GM19043 (cell line): ENCODE results near the gene SYTL3.
"Not testable (repeated sequence)": the region's sequence is repeated elsewhere in the genome, so short reads cannot be mapped to it uniquely, and the experiment has no call there.

Experiments
- ATAC-seq: cut with Tn5 transposase; IDR thresholded peaks from one replicate; pipeline ENCODE4 v1.9.1; 2021; ENCODE audit warnings: low read depth; ENCODE audit not compliant: unreplicated experiment

SYTL3 gene, protein sequence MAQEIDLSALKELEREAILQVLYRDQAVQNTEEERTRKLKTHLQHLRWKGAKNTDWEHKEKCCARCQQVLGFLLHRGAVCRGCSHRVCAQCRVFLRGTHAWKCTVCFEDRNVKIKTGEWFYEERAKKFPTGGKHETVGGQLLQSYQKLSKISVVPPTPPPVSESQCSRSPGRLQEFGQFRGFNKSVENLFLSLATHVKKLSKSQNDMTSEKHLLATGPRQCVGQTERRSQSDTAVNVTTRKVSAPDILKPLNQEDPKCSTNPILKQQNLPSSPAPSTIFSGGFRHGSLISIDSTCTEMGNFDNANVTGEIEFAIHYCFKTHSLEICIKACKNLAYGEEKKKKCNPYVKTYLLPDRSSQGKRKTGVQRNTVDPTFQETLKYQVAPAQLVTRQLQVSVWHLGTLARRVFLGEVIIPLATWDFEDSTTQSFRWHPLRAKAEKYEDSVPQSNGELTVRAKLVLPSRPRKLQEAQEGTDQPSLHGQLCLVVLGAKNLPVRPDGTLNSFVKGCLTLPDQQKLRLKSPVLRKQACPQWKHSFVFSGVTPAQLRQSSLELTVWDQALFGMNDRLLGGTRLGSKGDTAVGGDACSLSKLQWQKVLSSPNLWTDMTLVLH

GRCh38 chr6:158649289-158650143 is at the start of gene SYTL3:
SYTL3 (plus strand) TSS chr6:158650054; CDS start chr6:158663269, 13,215 bp downstream.
- ATAC-seq = peak; percentile 46

DNA sequence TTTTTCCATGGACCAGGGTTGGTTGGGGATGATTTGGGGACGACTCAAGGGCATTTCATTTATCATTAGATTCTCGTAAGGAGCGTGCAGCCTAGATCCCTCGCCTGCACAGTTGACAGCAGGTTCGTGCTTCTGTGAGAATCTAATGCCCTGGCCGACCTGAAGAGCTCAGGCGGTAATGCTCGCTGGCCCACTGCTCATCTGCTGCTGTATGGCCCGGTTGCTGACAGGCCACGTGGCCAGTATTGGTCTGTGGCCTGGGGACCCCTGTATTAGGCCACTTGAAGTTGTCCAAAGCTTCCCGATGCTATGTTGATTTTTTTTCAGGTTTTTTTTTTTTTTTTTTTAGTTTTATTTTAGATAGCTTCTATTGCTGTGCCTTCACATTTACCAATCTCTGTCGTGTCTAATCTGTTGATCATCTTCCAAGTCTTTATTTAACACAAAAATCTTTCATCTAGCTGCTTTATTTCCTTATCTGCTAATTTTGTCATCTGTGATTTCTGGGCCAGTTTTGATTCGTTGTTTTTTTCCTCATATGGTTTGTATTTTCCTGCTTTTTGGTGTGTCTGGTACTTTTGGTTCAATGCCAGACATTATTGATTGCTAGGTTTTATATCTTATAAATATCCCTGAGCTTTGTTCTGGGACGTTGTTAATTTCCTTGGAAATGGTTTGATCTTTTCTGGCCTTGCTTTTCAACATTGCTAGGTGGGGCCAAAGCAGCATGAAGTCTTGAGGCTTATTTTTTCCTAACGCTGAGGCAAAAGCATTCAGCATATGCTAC is 46.4 kb upstream of the SYTL3 start:
- ATAC-seq = no peak

- no peak for ATAC-seq
These were observed 45.8 kb upstream of the SYTL3 start for GRCh38 chr6:158604048-158604406.

- no peak for ATAC-seq
These were observed 44.5 kb upstream of the SYTL3 start for GRCh38 chr6:158605266-158605878.

- ATAC-seq = not testable (repeated sequence)
These were observed 43.8 kb upstream of the SYTL3 start for GRCh38 chr6:158606011-158606410.

DNA sequence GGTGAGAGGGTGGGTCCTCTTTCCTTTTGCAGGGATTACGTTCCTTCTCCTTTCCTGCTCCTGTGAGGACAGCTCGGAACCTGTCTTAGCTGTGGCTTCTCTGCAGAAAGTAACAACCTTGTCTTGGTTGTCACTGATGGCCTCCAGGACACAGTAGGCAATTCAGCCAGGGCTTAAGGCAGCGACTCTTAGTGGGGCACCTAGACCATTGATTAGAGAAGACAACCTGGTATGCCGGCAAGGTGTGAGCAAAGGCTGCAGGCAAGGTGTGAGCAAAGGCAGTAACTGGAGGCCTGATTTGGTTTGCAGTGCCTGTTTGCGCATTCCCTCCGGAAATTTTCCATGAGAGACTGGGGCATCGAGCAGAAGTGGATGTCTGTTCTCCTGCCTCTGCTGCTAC is 42.9 kb upstream of the SYTL3 start:
- no peak for ATAC-seq

DNA sequence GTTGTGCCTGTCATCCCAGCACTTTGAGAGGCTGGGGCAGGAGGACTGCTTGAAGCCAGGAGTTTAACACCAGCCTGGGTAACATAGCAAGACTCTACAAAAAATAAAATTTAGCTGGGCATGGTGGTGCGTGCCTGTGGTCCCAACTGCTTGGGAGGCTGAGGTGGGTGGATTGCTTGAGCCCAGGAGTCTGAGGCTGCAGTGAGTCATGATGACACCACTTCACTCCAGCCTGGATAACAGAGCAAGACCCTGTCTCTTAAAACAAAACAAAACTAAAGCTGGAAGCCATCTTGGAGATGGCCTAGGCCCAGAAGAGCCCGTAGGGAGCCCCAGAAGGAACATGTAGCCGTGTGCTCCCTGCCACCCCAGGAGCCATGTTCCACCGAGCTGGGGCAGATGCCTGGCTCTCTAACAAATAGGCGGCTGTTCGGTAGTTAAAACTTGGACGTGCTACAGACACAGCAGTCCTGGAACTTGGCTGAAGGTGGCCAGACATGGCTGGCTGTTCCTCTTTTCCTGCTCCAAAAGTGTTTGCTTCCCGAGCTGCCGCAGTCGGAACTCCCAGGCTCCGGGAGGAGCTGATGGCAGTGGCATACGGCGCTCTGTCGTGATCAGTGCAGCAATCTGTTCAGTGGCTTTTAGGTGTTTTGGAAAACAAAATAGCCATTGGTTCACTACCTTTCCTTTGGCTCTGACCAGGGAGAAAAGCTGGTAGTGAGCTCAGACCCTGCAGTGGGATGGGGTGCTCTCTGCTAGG is 42.3 kb upstream of the SYTL3 start:
- no peak for ATAC-seq

GRCh38 chr6:158608221-158608620 is 41.6 kb upstream of the SYTL3 start:
- no peak for ATAC-seq

- no peak for ATAC-seq
These were observed 40.2 kb upstream of the SYTL3 start for GRCh38 chr6:158609455-158610155.

DNA sequence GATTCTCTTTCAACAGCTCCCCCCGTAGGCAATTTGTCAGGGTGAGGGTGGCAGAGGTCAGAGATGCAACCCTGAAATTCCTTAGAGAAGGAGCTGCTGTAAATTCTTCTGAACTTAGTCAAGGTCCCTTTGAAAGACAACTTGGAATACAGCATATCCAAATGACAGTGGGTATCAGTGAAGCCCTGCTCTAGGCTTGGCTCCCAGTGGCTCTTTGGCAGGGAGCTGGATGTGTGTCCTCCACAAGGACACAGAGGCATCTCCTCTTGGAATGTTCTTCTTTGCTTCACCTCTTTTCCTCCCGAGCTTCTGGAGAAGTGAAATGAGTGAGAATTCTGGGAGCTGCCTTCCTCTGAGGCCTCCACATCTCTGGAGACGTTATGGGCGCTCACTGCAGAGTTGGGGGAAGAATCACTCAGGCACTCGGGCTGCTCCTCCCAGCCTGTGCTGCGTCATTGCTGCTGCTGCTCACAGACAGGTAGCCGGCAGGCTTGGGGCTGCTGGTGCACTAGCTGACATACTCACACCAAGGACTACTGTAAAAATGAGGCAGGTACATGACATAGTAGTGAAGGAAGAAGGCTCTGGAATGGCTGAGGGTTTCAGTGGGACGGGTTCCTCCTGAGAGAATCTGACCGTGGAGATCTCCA is 39.4 kb upstream of the SYTL3 start:
- no peak for ATAC-seq

- ATAC-seq = no peak
These were observed 38.8 kb upstream of the SYTL3 start for GRCh38 chr6:158611039-158611438.

- no peak for ATAC-seq
These were observed 38.1 kb upstream of the SYTL3 start for GRCh38 chr6:158611541-158612370.

DNA sequence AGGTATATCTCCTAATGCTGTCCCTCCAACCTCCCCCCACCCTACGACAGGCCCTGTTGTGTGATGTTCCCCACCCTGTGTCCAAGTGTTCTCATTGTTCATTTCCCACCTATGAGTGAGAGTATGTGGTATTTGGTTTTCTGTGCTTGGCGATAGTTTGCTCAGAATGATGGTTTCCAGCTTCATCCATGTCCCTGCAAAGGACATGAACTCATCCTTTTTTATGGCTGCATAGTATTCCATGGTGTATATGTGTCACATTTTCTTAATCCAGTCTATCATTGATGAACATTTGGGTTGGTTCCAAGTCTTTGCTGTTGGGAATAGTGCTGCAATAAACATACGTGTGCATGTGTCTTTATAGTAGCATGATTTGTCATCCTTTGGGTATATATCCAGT is 35.2 kb upstream of the SYTL3 start:
- ATAC-seq = not testable (repeated sequence)

DNA sequence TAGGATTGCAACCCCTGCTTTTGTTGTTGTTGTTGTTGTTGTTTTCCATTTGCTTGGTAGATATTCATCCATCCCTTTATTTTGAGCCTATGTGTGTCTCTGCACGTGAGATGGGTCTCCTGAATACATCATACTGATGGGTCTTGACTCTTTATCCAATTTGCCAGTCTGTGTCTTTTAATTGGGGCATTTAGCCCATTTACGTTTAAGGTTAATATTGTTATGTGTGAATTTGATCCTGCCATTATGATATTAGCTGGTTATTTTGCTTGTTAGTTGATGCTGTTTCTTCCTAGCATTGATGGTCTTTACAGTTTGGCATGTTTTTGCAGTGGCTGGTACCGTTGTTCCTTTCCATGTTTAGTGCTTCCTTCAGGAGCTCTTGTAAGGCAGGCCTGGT is 31.6 kb upstream of the SYTL3 start:
- not testable (repeated sequence) for ATAC-seq

DNA sequence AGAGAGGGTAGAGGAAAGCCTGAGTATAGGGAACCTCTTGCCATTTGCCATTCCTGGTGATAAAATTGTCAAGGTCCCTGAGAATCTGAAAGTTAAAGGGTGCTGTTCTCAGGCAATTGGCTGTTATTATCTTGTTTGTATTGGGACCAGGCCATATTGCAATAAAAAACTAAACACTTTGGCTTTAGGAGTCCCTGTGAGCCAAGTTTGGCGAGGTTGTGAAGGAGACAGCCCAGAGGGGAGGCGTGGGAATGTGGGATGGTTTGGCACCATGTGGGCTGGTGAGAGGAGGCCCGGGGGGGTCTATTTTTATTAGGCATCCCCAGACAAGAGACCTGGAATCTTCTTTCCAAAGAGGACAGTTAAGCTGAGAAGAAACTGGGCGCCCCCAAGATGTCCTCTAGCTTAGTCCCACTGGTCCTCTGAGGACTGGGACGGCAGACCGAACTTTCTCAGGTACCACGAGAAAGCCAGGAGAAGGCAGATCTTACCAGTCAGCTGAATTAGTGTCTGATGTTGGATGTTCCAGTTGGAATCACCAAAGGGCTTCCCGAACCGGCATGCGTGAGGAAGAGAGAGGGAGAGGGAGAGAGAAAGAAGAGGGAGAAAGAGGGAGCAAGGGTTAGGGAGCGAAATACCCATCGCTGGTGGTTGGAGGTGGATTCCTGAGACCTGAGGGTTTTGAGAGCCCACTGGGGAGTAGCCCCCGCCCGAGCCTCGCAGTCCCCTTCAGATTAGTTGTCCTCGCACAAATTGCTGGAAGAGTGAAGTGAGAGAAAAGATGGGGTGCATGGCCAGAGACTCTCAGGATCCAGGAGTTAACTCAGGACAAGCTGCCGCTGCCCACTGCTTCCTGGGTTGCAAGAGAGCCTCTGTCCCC is 29.7 kb upstream of the SYTL3 start:
- ATAC-seq = no peak

DNA sequence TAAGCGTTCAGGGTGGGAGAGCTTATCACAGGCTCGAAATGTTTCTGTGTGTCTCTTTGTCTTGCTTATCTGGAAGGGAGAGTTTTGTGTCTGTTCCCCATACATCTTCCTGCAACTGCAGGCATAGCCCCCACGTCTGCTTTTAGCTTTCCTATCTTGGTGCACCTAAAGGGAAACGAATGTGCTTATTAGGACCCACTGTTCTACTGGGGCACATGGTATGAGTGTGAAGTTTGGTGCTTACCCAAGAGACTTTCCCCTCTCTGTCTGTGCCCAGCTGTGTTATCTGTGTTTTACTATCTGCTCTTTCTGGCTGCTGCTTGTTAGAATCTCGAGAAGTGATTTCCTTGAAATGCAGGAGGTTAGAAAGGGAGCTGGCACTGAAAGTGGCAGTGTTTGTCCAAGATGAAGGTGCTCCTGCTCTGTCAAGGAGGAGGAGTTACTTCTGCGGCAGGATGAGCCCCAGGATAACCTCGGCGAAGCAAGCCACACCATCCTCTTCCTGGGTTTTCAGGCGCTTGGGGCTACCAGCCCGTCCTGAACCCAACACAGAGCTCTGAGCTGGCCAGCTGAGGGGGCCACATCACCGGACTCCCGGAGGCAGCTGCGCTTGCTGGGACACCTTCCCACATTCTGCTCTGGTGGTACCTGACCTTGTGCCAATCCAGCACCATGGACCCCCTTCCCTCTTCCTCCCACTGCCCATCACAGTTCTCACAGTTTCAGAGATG is 28.7 kb upstream of the SYTL3 start:
- no peak for ATAC-seq
